KOPT-K1 (cell line): ENCODE measurements around the gene PRUNE2.

ENCODE experiments used
- H3K27ac ChIP-seq: fragments of 200-600 bp; sonication (generic); 2 replicates; pipeline ENCODE4 v1.5.1; 2016; ENCODE audit warnings: antibody characterized with exemption, mild to moderate bottlenecking, low read depth, low read length; ENCODE audit not compliant: poor library complexity, severe bottlenecking
- H3K36me3 ChIP-seq: fragments of 200-600 bp; sonication (generic); 2 replicates; pipeline ENCODE4 v1.5.1; 2017; ENCODE audit warnings: antibody characterized with exemption, mild to moderate bottlenecking, low read length, moderate library complexity; ENCODE audit not compliant: insufficient read depth
- H3K9me3 ChIP-seq: fragments of 200-600 bp; sonication (generic); 2 replicates; pipeline ENCODE4 v1.5.1; 2017; ENCODE audit warnings: antibody characterized with exemption, low read length, mild to moderate bottlenecking; ENCODE audit not compliant: insufficient read depth, poor library complexity, severe bottlenecking

The PRUNE2 gene

DNA sequence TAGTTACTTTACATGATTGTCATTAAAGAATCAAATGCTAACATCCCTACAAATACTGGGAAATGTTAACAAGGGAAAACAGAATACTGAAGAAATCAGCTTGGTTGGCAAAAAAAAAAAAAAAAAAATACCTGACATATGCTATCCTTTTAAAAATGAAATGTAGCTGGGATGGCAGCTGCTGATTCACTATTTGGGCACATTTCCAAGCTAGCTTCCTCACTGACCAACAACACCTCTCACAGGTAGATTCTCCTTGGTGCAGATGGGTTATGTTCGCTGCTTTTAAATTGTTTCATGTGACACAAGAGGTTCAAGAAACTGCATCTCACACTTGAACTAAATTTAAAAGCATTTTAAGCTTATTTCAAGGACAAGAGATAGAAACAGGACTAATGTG is 6.1 kb upstream of the PRUNE2 start:
- no peaks in the 10 kb centered on the region for H3K36me3 ChIP-seq
- no peak overlapping the region for H3K27ac ChIP-seq
- no peaks in the 10 kb centered on the region for H3K9me3 ChIP-seq

DNA sequence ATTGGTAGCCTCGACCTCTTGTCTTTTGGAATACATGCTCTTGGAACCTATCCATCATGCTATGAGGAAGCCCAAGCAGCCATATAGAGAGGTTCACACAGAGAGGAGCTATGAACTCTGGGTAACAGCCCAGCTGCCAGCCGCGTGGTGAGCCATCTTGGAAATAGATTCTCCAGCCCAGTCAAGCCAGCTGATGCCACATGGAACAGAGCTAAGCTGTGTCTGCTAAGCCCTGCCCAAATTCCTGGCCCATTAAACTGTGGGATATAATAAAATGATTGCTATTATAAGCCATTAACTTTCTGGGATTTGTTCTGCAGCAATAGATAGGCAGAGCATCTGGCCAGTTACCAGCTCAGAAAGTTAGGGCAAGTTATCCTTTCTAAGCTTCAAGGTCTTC is 4.9 kb upstream of the PRUNE2 start:
- no peaks in the 10 kb centered on the region for H3K36me3 ChIP-seq
- no peak overlapping the region for H3K27ac ChIP-seq
- no peaks in the 10 kb centered on the region for H3K9me3 ChIP-seq

DNA sequence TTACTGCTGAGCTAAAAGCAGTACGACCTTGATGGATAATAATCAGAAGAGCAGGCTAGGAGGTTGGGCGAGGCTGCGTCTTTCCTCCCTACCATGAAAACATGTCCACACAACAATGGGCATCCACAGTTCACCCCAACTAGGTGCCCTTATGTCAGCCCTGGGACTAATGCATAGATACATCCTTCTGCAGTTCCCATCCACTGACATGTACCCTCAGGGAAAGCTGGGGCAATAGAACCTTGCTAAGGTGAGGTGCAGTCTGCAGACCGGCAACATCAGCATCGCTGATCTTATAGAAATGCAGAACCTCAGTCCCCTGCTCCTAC is 697 bp upstream of the PRUNE2 start:
- Histone ChIP-seq H3K9me3 (no peaks in the 10 kb centered on the region), H3K27ac (no peak overlapping the region)

DNA sequence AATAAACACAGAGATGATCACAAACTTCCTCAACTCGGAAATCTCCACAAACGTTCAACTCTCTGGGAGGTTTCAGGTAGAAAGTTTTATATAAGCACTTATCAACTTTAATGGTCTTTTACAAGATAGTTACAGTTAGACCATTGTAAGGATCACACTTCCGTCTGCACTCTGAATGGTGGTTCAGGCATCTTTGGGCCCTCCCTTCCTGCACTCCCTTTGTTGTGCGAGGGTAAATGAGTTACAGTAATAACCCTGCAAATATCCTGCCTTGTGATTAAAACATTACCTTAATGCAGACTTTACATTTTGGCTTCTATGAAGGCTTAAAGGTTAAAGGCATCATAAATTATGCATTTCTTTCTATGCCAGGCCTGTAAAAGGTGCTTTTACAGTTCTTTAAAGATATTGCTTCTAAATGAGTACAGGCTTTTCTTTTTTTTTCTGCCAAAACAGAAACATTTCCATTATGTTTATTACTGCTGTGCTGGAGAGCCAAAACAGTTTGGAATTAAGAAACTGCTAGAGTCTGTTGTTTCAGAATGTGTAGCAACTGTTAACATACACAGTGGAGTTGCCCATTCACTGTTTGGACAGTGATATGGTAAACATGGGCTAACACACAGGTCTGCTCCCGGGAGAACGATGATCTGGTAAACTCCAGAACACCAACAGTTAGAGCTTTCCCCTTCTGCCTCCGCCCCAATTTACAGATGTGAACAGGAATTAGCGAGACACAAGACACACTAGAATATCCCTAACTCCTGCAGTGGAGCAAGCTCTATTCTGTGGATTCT is 1.1 kb downstream of the PRUNE2 start:
- Histone ChIP-seq H3K36me3 (no peaks in the 10 kb centered on the region), H3K27ac (peak overlapping the region; percentile 26), H3K9me3 (no peaks in the 10 kb centered on the region)

More for the DNA sequence above, 697 bp upstream of the PRUNE2 start:
- H3K36me3 ChIP-seq: no peaks in the 10 kb centered on the region

DNA sequence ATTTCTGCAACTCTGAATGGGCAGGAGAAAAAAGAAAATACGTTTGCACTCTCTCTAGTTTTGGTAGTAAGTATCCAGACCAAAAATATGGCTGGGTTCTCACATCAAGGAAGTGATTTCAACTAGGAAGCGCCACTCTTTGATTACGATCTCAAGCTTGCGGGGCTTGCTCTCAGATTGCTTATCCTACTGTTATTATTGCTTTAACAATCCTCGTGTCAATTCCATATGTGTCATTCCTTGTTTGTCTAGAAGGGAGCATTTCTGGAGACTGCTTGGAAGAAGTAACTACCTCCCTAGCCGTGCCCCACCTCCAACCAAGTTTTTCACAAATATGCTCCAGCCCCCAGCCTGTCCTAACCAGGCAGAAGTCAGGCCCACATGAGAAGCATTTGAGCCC is 3.5 kb downstream of the PRUNE2 start:
- Histone ChIP-seq H3K27ac (peak overlapping the region; percentile 32), H3K9me3 (no peaks in the 10 kb centered on the region), H3K36me3 (no peaks in the 10 kb centered on the region)

DNA sequence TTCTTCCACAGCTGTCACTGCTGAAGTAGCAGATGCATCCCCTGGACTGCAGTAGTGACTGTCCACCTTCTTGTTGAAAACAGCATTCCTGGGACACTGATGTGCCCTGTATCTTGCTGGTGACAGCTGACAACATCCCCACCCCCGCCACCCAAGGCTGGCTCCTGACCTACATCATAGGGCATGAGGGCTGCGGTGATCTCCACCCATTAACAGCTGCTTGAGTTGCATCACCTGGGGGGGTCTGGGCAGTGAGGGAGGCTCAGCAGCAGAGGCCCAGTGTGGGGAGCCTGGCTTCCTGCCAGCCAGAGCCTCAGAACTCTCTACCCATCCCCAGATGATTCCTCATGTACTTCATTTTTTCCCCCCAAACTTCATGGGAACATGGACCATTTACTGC is 4.1 kb downstream of the PRUNE2 start:
- Histone ChIP-seq H3K36me3 (no peaks in the 10 kb centered on the region), H3K27ac (peak overlapping the region; percentile 32), H3K9me3 (no peaks in the 10 kb centered on the region)

DNA sequence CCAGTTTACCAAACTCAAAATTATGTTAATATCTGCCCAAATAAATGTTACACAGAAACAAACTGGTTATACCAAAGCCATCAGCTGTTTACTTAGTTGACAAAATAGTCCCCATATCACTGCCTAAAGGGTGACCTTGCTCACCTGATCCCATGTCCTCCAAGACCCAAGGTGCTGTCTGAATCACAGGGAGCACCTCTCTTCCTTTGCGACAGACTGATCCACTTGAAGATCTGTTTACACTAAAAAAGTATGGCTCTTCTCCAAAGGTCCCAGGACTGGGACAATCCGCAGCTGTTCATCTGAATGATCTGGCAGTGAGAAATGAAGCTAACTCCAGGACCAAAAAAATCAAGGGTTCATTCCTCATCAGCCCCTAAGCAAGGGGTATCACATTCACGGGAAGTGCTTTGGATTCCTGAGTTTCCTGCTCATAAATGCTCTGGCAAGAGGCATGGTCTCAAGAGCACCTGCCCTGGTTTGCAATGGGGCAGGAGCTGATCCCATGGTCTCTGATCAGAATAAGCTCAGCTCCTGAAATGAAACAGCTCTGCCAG is 5.0 kb downstream of the PRUNE2 start:
- Histone ChIP-seq H3K36me3 (no peaks in the 10 kb centered on the region), H3K9me3 (no peaks in the 10 kb centered on the region)

DNA sequence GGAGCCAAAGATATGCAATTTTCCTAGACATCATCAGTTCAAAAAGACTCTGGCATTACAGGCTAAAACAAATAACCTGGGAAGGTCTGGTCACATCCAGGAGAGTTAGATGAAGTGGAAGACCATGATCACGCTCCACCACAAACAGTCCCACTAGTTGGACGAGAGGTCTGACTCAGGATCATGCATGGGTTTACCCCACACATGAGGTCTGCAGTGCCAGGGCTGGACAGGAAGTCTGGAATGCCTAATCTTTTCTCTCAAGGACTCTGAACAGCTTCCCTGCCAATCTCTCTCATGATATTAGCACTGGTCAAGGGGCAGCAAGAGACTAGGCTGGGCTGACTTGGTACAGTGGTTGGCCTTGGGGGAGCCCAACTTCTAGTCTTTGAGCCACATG is 7.1 kb downstream of the PRUNE2 start:
- no peak overlapping the region for H3K27ac ChIP-seq
- H3K36me3 ChIP-seq: no peaks in the 10 kb centered on the region
- H3K9me3 ChIP-seq: no peaks in the 10 kb centered on the region

More for the DNA sequence above, 5.0 kb downstream of the PRUNE2 start:
- H3K27ac ChIP-seq: peak overlapping the region; percentile 32

DNA sequence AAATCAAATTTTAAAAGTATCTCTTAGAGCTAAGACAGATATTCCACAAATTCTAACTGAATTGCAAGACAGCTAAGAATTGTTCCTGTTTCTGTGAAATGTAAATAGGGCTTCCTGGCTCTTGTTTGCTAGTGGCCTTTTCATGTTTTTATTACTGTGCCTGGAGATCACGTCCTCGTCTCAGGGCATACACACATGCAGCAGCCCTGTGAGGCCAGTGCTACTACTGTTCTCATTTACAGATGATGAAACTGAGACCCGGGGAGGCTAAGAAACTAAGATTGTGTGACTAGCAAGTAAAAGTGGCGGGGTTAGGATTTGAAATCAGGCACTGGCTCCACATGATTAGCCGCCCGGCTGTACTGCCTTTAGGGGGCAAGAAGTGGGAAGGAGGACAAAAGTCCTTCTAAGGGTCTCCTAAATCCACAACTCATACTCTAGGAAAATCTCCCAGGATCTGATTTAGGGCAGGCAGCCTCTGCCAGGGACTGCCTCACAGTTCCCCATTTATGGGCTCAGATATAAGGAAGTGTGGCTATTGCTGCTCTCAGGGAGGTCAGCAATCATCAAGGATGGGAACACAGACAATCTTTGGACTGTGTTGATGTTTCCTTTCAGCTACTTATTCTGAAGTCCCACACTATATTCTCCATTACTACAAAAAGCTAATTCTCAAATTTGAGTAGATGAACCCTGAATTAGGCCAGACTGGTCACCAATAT is 7.9 kb downstream of the PRUNE2 start:
- Histone ChIP-seq H3K9me3 (no peaks in the 10 kb centered on the region), H3K36me3 (no peaks in the 10 kb centered on the region), H3K27ac (no peak overlapping the region)

DNA sequence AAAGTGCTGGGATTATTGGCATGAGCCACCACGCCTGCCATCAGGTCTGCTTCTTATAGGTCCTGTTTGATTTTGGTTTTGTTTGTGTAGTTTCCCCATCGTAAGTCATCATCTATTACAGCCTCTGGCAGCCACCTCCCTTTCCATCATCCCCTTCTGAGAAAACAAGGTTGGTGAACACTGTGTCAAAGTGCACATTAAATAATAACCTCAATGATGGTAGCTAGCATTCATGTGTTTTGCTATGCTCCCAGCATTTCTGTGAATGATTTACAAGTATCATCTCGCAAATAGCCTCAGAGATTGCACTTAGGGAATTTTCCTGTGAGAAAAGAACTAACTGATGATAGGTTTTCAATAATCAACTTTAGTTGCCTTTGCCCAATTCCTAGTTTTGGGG is 9.9 kb downstream of the PRUNE2 start:
- Histone ChIP-seq H3K36me3 (no peaks in the 10 kb centered on the region), H3K27ac (peak overlapping the region; percentile 60), H3K9me3 (no peaks in the 10 kb centered on the region)

DNA sequence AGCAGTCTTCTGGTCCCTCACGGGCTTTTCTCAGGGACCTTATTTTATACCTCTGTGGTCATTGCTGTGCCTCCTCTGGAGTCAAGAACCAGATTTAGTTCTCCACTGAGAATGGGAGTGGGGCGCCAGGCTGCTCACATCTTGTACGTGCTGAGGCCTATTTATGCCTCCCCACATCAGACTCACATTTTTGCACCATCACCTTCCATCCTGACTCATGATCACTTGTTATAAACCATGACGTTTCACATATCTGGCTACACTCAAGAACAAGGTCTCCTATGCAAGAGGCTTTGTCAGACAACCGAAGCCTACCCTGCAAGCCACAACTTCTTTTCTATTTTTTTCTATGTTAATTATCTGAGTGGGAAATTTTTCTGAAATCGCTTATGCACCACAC is 10.7 kb downstream of the PRUNE2 start:
- H3K27ac ChIP-seq: peak overlapping the region; percentile 60
- no peaks in the 10 kb centered on the region for H3K36me3 ChIP-seq
- no peaks in the 10 kb centered on the region for H3K9me3 ChIP-seq

DNA sequence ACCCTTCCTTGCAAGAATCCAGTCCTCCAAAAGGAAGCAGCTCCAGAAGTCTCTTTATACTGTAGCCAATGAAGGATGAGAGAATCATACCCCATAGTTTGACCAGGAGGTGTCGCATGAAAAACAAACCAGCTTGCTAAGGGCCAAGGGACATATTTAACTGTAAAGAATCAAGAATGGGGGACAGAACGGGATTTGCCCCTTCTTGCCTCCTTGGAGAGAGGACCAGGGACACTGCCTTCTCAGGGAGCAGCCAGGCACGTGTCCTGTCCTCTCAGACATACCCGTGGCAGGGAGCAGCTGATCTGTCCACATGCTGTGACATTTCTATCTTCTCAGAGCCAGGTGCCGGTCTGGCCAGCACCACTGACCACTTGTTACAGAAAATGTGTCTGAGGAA is 11.7 kb downstream of the PRUNE2 start:
- H3K36me3 ChIP-seq: no peaks in the 10 kb centered on the region
- no peaks in the 10 kb centered on the region for H3K9me3 ChIP-seq
- H3K27ac ChIP-seq: peak overlapping the region; percentile 60

DNA sequence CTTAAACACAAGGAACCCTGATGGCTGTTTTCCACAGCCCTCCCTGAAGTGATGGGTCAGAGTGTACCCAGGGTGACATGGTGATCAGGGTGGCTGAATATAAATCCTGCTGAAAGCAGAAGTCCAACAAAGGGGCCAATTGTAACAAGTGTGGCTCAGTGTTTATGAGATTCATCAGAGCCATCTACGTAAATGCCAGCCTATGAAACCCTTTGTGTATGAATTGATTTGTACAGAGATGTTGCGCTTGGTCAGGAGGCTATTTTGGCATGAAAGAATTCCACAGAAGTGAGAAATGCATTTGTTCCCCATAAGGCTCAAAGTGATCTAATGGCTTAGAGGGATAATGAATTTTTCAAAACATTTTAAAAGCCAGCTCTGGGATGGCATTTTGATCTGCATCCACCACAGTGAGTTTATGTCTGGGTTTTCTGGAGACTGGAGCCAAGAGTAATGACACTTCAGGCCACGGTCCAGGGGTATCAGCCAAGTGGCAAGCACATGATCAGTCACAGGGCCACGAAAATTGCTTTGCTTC is 12.4 kb downstream of the PRUNE2 start:
- no peak overlapping the region for H3K27ac ChIP-seq
- H3K9me3 ChIP-seq: no peaks in the 10 kb centered on the region
- H3K36me3 ChIP-seq: no peaks in the 10 kb centered on the region

DNA sequence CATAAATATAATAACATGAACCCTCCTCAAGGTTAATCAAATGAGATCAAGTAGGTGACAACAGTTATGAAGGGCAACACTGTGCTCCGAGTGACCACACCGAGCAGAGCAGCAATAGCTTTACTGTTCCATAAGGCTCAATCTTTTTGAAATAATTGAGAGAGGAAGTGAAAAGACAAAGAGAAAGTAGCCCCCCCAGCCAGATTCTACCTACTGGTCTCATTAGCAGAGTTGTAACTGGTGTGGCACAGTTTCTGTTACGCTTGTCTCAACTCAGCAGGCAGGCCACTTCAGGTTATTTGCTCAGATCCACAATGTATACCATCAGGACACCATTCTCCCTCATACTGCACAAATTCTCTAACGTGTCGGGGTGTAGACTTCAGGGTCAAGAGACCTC is 14.0 kb downstream of the PRUNE2 start:
- H3K9me3 ChIP-seq: no peaks in the 10 kb centered on the region
- no peak overlapping the region for H3K27ac ChIP-seq
- no peaks in the 10 kb centered on the region for H3K36me3 ChIP-seq

DNA sequence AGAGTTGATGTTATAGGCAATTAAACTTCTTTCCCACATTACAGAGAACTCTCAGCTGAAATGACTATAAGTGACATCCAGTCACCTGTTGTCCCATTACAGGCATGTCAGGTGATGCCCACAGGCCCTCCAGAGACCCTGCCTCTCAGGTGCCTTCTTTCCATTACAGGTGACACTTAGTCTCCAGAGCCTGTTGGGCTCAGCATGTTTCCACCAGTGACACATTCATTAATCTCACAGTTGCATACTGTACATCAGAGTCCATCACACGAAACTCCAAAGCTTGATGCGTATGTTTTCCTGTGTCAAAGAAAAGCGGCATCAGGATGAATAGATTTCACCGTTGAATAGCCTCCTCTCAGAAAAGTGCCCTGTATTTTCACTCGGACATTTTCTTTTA is 14.6 kb downstream of the PRUNE2 start:
- Histone ChIP-seq H3K27ac (no peak overlapping the region), H3K9me3 (no peaks in the 10 kb centered on the region), H3K36me3 (no peaks in the 10 kb centered on the region)
